Esophagus mucosa (tissue), 1 donor: Measurements from ENCODE around the gene ABCC3. TPM values are rescaled to one million over a fixed set of nuclear protein-coding genes. Genes with fewer than 3 reads are reported as not detected.

ENCODE experiments used
- total RNA-seq: library from RNA; stranded (reverse); gene quantifications from one replicate; pipeline ENCODE4 v1.2.4, GENCODE V29; 2023
- donor health status: DM: yes; HTN: yes; CAD: no.

Gene ABCC3
- total RNA-seq, 1 donor from 2014 or later, result 17.6 TPM

Other genes starting within 250 kb of the ABCC3 start
- 68.2 TPM for gene LRRC59, start 237.4 kb upstream of the ABCC3 start, total RNA-seq
- gene ACSF2, start 208.7 kb upstream of the ABCC3 start, total RNA-seq, result 15.1 TPM
- not detected for gene CHAD, start 166.0 kb upstream of the ABCC3 start, total RNA-seq
- 10.8 TPM for gene RSAD1, start 156.0 kb upstream of the ABCC3 start, total RNA-seq
- gene MYCBPAP, start 126.4 kb upstream of the ABCC3 start, total RNA-seq, result 0.40 TPM
- 38.5 TPM for gene EPN3, start 102.1 kb upstream of the ABCC3 start, total RNA-seq
- gene SPATA20, start 87.7 kb upstream of the ABCC3 start, total RNA-seq, result 16.8 TPM
- 0.08 TPM for gene CACNA1G, start 74.2 kb upstream of the ABCC3 start, total RNA-seq
- gene ANKRD40, start 73.0 kb downstream of the ABCC3 start, total RNA-seq, result 15.9 TPM
- 43.6 TPM for gene LUC7L3, start 84.7 kb downstream of the ABCC3 start, total RNA-seq
- not detected for gene ANKRD40CL, start 132.6 kb downstream of the ABCC3 start, total RNA-seq
- not detected for gene WFIKKN2, start 200.7 kb downstream of the ABCC3 start, total RNA-seq
- gene TOB1, start 231.5 kb downstream of the ABCC3 start, total RNA-seq, result 60.8 TPM